GM19351 (cell line): ENCODE measurements around the gene OR6T1.

Source experiments
- ATAC-seq: cut with Tn5 transposase; IDR thresholded peaks from one replicate; pipeline ENCODE4 v1.9.1; 2021; ENCODE audit warnings: mild to moderate bottlenecking, moderate library complexity; ENCODE audit not compliant: unreplicated experiment

The OR6T1 gene

DNA sequence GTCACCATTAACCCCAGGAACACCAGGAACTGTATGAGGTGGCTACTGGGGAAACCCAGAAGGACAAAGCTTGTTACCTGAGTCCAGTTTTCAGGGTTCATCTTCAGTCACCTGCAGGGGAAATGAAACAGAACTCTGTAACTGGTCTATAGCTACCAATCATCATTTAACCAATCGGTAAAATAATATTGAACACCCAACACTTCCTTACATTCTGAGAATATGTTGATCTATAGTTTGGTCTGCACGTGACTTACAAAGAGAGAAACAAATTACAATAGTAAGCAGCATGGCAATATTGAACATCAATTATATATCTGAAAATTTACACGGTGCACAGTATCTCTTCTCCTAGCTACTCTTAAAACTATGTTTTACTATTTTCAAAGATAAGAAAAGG is at the start of gene OR6T1:
OR6T1 (minus strand) TSS at position 101 of the 400 bp plus-strand sequence; CDS start at position 101, 0 bp downstream.
- ATAC-seq, result no peak

DNA sequence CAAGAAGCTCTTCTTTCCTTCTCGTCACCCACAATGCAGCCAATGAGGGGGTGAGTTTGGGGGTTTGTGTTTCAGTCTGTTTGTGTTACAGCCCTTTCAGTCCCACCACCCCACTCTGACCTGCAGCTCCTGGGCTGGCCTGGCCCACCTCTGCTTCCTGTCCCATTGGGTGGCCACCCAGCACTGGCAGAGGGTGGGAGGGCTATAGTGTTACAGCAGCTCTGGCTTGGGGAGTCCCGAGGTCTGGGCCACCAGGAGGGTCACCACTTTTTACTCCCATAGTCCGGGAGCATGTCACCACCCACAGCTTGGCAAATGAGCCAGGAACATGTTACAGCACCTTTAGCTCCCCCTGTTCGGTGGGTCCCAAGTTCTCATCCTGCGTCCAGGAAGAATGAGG is 35.7 kb upstream of the OR6T1 start:
- no peak for ATAC-seq

DNA sequence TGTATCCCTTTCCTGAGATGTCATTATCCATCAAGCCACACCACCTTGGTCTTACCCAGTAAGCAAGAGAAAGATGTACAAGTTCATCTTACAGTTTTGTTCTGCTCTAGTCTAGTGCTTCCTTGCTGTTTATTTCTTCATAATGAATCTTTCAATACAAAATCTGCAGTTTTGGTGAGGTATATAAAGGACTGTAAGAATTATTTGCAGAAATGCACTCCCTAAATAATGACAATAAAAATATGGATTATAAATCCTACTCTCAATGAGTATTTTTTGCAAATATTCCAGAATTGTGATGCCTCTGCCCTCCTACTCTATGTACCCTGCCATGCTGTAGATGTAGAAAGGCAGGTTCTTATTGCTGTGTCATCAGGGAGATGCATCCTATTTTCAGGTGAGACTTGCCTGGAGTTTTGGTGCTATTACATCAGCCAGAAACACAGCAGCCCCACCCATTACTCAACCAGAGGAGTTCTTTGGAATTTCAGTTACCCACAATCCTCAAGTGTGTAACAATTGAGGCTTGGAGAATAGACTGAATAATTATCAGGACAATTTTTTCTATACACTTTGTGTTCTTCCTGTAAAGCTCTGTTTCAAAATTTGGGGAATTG is 34.2 kb upstream of the OR6T1 start, which contains the start of gene OR10S1:
OR10S1 (minus strand) TSS at position 51 of the 617 bp plus-strand sequence. CDS start 117 bp downstream, outside the sequence.
- no peak for ATAC-seq

DNA sequence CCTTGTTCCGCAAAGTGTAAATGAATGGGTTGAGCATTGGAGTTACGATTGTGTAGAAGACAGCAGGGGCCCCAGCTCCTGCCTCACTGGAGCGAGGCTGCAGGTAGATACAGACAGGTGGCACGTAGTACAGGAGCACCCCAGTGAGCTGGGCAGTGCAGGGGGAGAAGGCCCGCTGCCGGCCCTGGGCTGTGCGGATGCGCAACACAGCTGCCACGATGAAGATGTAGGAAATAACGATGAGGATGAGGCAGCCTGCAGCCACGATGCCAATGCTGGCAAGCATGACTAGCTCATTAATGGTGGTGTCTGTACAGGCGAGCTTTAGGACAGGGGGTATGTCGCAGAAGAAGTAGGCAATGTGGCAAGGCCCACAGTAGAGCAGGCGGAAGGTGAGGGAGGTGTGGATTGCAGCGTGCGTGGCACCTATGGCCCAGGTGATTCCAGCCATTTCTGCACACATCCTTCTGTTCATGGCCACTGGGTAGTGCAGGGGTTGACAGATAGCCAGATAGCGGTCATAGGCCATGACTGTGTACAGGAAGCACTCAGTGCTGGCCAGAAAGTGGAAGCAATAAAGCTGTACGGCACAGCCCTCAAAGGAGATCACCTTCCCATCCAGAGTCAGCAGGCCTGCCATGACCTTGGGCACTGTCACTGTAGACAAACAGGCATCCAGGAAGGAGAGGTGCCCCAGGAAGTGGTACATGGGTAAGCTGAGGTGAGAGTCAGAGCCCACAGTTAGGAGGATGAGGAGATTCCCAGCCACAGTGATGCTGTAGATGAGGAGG is 33.3 kb upstream of the OR6T1 start:
- ATAC-seq, result no peak

- no peak for ATAC-seq
Measured at GRCh38 chr11:123973816-123974215, 30.2 kb upstream of the OR6T1 start.

GRCh38 chr11:123956752-123957151 is 13.1 kb upstream of the OR6T1 start:
- ATAC-seq, result no peak

- ATAC-seq, result no peak
Measured at GRCh38 chr11:123945132-123945531, 1.5 kb upstream of the OR6T1 start.

DNA sequence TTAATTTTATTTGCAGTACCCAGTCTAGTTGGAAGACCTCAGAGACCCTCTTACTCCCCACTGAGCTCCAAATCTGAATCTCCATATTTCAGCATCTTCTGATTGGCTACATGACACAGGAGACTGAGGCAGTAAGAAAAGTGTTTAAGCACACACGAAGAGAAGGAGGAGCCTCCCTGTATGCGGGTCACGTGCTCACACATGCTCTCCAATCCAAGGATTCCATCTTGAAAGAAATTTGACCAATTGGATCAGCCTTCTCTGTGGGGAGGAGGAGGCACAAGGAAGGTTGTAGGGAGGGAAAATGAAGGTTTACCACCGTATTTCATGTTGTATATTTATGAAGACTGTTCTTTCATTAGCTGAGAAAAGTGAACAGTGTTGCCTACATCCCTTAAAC is 1.2 kb downstream of the OR6T1 start:
- ATAC-seq, result no peak

DNA sequence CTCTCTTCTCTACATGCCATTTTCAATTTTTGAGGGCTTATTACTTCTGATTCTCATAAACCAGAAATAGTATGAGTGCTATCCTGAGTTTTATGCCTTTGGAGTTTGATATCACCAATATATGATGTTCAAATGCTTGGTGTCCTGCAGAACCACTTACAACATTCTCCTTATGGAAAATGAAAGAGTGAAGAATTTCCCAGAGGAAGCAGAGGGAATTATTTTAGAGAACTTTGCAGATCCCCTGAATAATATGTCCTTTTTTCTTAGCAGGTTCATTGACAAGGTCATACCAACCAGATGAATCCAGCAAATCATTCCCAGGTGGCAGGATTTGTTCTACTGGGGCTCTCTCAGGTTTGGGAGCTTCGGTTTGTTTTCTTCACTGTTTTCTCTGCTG is 4.3 kb downstream of the OR6T1 start, which contains the start of gene OR4D5:
OR4D5 (plus strand) TSS at position 301 of the 400 bp plus-strand sequence; CDS start at position 301, 0 bp downstream.
- no peak for ATAC-seq

DNA sequence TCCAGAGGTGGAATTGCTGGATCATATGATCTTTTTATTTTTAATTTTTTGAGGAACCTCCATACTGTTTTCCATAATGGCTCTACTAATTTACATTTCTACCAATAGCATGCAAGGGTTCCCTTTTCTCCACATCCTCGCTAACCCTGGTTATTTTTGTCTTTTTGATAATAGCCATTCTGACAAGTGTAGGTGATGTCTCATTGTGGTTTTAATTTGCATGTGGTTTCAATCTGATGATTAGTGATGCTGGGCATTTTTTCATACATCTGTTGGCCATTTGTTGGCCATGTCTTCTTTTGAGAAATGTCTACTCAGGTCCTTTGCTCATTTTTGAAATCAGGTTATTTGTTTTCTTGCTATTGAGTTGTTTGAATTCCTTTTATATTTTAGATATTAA is 19.6 kb downstream of the OR6T1 start:
- ATAC-seq, result peak; percentile 74

- ATAC-seq, result no peak
Measured at GRCh38 chr11:123920943-123921342, 22.7 kb downstream of the OR6T1 start.

DNA sequence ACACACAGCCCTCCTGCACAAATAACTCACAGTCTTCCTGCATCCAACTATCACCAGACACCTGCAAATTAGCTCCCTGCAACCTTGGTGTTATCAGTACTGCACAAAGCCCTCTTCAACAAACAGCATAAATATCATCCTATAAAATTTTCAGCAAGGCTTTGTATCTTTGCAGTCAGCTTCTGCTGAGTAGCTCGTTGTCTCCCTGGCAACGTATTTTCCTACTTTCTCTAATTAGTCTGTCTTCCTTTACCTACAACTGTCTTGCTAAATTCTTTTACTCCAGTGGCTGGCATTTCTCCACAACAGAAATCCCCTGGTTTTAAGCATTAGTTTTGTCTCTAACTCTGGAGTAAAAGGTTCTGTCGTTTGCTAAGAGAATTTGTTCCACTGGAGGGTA is 37.8 kb downstream of the OR6T1 start:
- ATAC-seq, result no peak

DNA sequence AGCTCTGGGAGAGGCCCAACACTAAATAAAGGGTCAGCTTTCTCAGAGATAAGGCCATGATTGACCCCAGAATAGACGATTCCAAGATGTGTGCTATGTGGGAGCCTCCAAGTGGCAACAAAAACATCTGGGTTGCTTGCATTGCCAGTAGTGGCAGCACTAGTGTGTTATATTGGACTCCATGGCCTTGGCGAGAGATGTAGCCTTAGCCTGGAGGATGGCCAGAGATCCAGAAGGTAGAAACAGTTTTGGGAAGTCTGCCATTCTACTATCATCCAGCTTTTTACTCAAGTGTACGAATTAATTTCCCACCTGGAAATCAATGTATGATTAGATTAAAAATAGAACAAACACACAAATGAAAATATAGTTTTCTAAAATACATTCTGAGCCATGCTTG is 38.7 kb downstream of the OR6T1 start:
- no peak for ATAC-seq

DNA sequence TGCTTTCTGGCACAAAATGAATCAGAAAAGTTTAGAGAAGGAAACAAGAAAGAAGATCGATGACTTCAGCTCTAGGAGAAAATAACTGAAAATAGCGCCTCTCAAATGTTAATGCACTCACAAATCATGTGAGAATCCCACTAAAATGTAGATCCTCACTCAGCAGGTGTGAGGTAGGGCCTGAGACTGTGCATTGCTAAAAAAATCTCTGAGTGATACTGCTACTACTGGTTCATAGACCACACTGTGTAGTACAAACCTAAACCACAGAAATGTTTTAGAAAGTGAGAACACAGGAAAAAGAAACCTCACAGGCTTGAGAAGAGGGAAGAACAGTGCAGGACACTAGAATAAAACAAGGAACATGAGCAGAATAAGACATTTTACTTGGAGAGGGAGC is 39.7 kb downstream of the OR6T1 start:
- peak; percentile 97 for ATAC-seq

GRCh38 chr11:123901867-123902266 is 41.8 kb downstream of the OR6T1 start, which contains the start of gene OR8D4:
Gene OR8D4, plus strand, starts transcription at chr11:123902167. Its CDS starts 4,265 bp downstream, at chr11:123906432.
- ATAC-seq, result no peak

DNA sequence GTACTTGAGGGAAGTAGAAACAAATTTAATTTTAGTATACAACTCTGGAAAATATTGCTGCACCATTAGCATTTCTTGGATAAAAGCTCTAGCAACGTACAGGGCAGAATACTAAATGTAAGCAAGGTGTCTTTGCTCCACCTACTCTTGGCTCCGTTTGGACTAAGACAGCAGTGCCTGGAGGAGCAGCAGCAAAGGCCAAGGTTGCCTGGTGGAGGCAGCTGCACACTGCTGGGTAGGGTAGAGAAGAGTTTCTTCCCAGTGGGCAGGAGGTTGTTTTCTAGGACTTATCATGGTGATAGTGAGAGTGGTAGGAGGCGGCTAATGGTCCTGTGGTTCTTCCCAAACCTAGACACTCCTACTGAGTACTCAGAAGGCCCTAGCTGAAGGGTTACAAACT is 43.8 kb downstream of the OR6T1 start:
- no peak for ATAC-seq
